NB4 (cell line): ENCODE results near the gene TTLL7.

Experiments
- DNase-seq: peaks from one replicate; pipeline ENCODE4 v3.0.0; 2010; ENCODE audit warnings: low read depth
- H3K4me3 ChIP-seq: one replicate; pipeline ENCODE4 v1.5.1; 2011; ENCODE audit warnings: mild to moderate bottlenecking, low read depth, low read length, moderate library complexity
- CTCF ChIP-seq: IDR thresholded peaks from one replicate; pipeline ENCODE4 v1.5.1; 2012; ENCODE audit warnings: low read depth, low read length
- MAX ChIP-seq: IDR thresholded peaks from 2 replicates; pipeline ENCODE4 v1.6.1; 2011; ENCODE audit warnings: low read depth, low read length
- MYC ChIP-seq: IDR thresholded peaks from 2 replicates; pipeline ENCODE4 v1.6.1; 2011; ENCODE audit warnings: low read depth, low read length
- POLR2A ChIP-seq: IDR thresholded peaks from 2 replicates; pipeline ENCODE4 v1.6.1; 2011; ENCODE audit warnings: mild to moderate bottlenecking; ENCODE audit not compliant: insufficient read length; ENCODE audit errors: extremely low read depth

TTLL7 gene

GRCh38 chr1:83950106-83950661 is 48.7 kb downstream of the TTLL7 start:
- no peak overlapping the region for H3K4me3 ChIP-seq
- DNase-seq = no peak

GRCh38 chr1:83942914-83943313 is 56.0 kb downstream of the TTLL7 start:
- TF ChIP-seq POLR2A (no peak), MYC (no peak), CTCF (no peak), MAX (no peak)
- H3K4me3 ChIP-seq = no peak overlapping the region
- no peak for DNase-seq

More at GRCh38 chr1:83950106-83950661, 48.7 kb downstream of the TTLL7 start:
- TF ChIP-seq MYC = no peak

- no peak overlapping the region for H3K4me3 ChIP-seq
- TF ChIP-seq POLR2A (no peak), MAX (no peak), MYC (no peak), CTCF (no peak)
- no peak for DNase-seq
Measured at GRCh38 chr1:83934550-83934949, 64.4 kb downstream of the TTLL7 start.

- TF ChIP-seq MAX (no peak), POLR2A (no peak), CTCF (no peak), MYC (no peak)
- no peak for DNase-seq
- H3K4me3 ChIP-seq = no peak overlapping the region
Measured at GRCh38 chr1:83932693-83933092, 66.2 kb downstream of the TTLL7 start.

GRCh38 chr1:83932281-83932680 is 66.7 kb downstream of the TTLL7 start:
- no peak overlapping the region for H3K4me3 ChIP-seq
- TF ChIP-seq MAX = no peak
- TF ChIP-seq CTCF = no peak
- no peak for TF ChIP-seq MYC
- no peak for TF ChIP-seq POLR2A
- DNase-seq = no peak

GRCh38 chr1:83931658-83932253 is 67.2 kb downstream of the TTLL7 start:
- DNase-seq = peak; percentile 51

More at GRCh38 chr1:83931658-83932253, 67.2 kb downstream of the TTLL7 start:
- TF ChIP-seq MYC (no peak), CTCF (peak; percentile 52), POLR2A (no peak), MAX (no peak)
- no peak overlapping the region for H3K4me3 ChIP-seq
